Right forelimb (tissue), 1 donor: Measurements from ENCODE around the gene PFKL.
"Not testable (repeated sequence)": the region's sequence is repeated elsewhere in the genome, so short reads cannot be mapped to it uniquely, and the experiment has no call there.

Experiments
- DNase-seq: peaks from one replicate; pipeline ENCODE4 v3.0.0-alpha.2; 2018

Gene PFKL

DNA sequence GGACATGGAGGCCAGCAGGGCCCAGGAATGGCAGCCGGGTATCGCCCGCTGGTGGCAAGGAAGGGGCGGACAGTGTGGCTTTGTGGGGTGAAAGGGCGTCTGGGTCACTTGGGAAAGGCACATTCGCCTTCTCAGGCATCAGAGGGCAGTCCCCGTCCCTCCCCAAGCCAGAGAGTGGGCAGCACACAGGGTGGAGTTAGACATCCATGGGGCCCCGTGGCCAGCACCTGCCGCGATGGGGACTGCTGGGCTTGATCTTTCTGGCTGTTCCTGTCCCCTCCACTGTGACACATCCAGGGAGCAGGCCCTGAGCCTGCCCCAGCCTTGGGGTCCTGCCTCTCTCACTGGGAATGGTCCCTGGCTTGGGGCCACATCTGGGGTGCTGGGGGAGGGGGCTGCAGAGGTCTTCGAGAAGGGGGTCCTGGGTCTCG is 49.6 kb downstream of the PFKL start:
- no peak for DNase-seq

DNA sequence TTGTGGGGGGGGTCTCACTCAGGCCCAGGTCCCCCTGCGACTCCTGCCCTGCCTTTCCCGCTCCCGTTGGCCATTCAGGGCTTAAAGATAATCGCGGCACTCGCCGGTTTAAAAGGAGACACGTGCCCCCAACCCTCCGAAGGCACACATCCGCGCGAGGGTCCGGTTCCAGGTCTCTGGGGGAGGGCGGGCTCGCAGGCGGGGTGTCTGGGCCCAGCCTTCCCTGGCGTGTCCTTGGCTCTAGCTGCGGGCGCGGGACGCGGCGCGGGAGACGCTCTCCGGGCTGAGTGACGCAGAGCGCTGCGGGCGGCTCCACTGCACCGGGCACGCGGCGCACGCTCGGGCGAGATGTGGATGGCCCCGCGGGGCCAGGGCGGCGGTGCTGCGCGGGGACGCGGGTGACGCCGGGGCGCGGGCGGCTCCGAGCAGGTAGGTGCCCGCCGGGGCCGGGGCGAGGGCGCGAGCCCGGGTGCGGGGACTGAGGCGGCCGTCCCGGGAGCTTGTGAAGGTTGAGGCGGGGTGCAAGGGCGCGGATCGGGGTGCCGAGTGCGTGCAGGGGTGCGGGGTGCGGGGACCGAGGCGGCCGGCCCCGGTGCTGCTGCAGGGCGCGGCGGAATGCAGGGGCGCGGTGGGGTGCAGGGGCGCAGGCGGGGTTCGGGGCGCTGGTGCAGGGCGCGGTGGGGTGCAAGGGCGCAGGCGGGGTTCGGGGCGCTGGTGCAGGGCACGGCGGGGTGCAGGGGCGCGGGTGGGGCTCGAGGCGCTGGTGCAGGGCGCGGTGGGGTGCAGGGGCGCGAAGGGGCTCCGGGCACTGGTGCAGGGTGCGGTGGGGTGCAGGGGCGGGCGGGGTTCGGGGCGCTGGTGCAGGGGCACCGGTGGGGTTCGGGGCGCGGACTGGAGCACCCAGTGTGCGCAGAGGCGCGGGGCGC is 50.3 kb downstream of the PFKL start:
- no peak for DNase-seq

DNA sequence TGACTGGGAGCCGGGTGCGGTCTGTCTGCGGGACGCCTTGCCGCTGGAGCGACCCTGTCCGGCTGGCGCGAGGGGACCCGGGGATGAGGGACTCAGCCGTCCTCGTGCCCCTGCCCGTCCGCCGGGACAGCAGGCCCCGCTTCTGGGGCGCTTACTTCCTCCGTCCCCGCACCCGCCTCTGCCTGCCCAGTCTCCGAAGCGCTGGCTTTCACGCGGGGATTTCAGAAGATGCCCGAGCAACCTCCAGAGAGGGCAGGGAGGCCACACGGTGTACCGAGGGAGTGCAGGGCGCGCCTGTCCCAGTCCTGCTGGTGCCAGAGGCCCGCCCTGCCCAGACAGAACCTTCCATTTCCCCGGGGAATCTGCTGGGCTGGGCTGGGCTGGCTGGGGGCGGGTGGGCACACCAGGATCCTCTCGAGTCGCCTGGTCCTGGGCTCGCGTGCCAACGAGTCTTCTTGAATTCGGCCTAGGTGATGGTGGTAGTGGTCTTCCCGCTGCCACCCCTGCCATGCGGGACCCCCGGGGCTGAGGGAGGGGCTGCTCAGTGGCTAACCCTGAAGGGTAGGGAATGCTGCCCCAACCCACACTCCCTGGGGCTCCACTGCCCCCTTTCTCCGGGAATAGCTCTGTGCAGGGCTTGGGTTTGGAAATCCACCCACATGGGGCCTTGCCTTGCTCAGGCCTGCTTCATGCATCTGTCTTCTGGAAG is 51.1 kb downstream of the PFKL start:
- no peak for DNase-seq

DNA sequence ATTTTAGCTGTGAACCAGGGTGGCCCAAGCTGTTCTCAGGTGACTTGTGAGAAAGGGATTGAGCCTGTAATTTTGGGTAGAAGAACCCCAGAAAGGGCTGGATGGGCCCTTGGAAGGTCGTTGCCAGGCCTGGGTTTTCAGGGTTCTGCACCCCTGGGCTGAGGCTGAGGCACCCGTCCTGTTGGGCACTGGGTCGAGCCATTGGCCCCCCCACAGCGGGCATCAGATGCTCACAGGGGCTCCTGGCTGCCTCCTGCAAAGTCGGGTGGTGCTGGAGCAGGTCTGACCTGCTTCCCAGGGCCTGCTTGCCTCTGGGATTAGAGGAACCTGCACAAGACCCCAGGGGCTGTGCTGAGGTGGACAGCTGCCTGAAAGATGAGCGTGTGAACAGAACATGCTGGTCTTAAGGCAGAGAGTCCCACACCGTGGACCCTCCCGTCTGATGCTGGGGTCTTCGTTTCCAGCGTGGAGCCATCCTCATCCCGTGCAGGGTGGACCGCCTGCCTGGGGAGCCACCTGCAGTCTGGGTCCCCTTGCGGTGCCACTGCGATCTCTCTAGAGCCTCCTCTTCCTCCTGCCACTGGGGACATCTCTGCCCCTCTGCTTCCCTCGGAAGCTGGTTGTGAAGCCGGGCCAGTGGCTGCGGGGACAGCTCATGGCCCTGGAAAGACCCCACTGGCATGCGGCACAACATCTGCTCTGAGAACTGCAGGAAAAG is 51.8 kb downstream of the PFKL start:
- DNase-seq, result no peak

DNA sequence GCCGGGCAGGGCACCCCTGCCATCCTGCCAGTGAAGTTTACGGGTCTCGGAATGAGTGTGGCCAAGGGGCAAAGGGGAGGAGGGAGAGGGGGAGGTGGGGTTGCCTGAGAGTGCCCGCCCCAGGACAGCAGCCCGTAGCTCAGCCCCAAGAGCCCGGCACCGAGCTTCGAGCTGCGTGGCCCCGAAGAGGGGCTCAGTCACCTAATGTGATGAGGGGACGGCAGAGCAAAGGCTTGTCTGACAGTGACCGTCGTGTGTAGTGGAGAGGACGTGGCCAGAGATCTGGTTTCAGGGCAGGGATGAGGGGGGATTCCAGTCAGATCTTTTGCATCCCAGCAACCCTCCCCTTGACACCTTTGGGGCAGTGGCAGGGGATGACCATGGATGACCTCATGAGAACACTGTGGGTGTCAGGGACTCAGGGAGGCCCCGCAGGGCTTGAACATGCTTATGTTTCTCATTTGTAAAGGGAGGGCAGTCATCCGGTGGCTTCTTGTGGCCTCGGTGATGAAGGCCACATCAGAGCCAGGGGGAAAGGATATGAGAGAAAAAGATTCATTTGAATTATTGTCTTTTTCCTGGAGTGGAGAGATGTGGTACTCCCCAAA is 52.5 kb downstream of the PFKL start:
- no peak for DNase-seq

DNA sequence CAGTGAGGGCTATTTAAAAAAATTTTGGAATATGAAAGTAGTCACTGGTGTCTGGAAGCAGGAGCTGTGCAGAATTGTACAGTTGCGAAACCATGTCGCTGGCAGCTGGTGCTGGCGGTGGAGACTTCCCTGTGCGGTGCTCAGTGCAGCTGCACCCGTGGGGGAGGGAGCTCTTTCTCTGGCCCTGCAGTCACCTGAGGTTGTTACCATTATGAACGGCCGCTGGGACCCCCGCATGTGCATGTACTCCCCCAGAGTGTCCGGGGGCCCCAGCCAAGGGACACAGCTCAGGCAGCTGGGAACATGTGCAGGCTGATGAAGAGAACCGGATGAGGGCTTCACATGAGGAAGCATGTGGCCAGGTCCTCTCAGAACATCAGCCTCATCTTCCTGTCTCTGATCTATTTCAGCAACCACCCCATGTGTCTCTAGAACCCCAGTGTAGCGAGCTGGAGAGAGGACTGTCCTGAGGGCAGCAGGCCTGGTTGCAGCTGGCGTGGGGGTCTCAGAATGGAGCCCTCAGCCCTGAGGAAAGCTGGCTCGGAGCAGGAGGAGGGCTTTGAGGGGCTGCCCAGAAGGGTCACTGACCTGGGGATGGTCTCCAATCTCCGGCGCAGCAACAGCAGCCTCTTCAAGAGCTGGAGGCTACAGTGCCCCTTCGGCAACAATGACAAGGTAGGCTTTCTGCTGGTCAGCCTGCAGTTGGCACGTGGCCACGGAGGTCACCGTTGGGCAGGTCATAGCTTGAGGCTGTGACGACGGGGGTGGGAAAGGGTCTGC is 53.5 kb downstream of the PFKL start, which contains the start of gene TRPM2:
Gene TRPM2, plus strand, starts transcription at position 431 of the 780 bp plus-strand sequence. Its CDS starts 80 bp downstream, at position 511.
- DNase-seq, result no peak

DNA sequence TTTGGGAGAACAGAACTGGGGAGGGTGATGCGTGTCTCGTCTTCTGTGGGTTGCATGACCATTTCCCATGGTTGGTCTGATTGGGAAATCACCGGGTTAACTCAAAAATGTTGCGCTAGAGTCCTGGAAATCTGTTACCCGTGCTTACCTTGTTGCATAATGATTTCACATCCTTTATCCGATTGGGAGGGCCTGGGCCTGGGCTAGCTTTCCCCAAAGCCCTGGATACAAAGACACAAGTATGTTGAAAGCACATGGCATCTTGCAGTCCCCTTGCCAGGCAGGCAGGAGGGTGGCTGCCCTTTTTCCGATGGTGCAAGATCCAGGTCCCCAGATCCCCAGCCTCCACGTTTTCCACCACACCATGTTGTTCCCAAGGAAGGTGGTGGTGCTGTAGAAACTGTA is 54.1 kb downstream of the PFKL start:
- DNase-seq, result no peak

DNA sequence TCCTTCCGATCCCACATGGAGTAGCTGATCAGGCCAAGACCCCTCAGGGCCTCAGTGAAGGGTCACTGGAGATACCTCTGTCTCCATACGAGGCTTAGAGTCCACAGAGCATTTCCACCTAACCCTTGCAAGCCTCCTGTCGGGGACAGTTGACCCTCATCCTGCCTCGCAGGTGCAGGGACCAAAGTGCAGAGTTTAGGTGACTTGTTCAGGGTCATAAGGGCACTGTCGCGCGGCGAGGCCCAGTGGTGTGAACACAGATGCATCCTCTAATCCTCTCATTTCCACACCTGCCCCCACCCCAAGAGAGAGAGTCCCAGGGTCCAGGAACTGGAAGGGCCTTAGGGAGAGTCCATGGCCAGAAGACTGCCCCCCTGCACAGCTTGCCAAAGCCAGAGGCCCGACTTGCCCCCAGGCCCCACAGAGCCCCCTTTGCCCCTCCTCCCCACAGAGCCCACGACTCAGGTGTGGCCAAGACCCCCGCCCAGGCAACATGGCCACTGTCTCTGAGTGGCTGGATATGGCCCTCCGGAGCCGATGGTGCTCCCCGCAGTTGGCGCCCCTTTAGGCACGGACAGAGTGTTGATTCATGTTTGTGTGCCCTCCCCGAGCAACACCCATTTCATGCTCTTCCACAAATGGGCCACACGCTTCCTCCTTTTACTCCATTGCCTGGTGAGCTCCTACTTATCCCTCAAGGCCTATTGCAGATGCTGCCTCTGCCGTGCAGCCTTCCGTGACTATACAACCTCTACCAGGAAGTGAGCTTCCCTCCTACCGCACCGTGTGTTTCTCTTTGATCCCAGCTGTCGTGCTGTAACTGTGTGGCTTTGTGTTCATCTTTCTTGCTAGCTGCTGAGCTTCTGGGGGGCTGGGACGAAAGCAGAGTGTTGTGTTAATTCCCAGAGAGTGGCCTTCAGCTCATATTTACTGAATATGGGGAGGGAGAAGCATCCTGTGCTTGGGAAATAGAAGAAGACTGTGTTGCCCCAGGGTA is 55.2 kb downstream of the PFKL start:
- no peak for DNase-seq

DNA sequence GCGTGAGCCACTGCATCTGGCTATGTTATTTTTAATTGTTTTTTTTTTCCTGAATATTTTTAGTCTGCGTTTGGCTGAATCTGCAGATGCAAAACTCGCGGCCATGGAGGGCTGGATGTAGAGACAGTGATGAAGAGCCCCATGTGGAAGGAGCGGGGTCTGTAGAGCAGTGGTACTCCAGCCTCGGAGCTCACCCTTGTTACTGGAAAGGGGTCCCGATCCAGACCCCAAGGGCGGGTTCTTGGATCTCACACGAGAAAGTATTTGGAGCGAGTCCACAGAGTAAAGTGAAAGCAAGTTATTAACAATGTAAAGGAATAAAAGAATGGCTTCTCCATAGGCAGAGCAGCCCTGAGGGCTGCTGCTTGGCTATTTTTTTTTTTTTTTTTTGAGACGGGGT is 56.3 kb downstream of the PFKL start:
- no peak for DNase-seq

DNA sequence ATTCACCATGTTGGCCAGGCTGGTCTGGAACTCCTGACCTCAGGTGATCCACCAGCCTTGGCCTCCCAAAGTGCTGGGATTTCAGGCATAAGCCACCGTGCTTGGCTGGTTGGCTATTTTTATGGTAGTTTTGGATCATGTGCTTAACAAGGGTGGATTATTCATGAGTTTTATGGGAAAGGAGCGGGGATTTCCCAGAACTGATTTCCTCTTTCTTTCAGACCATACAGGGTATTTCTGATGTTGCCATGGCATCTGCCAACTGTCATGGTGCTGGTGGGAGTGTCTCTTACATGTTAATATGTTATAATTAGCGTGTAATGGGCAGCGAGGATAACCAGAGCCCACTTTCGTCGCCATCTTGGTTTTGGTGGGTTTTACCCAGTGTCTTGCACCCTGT is 56.8 kb downstream of the PFKL start:
- no peak for DNase-seq

DNA sequence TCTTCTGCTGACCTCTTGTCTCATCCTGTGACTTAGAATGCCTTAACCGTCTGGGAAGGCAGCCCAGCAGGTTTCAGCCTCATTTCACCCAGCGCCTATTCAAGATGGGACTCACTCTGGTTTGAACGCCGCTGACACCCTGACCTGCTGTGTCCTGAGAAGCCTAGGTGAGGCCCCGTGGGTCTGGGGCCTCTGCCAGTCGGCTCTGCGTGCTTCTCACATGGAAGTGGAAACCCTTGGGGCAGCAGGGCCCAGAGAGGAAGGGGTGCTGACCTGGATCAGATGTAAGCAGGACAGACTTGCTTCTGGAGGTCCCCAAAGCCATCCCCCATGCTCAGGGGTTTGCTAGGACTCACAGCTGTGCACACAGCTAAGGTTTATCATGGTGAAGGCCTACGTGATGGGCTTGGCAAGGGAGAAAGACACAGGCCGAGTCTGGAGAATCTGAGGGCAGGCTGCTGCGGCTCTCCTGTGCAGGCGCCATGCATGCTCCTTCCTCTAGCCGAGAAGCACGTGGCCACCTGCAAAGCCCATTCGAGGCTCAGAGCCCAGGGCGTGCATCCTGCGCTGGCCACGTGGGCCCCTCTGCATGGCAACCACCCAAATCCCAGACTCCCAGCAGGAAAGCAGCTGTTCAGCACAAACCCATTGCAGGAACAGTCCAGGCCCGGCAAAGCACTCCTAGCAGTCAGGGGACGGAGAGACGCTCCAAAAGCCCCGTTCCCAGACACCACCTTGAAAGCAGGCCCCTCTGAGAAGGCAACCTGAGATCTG is 57.4 kb downstream of the PFKL start:
- DNase-seq, result no peak

DNA sequence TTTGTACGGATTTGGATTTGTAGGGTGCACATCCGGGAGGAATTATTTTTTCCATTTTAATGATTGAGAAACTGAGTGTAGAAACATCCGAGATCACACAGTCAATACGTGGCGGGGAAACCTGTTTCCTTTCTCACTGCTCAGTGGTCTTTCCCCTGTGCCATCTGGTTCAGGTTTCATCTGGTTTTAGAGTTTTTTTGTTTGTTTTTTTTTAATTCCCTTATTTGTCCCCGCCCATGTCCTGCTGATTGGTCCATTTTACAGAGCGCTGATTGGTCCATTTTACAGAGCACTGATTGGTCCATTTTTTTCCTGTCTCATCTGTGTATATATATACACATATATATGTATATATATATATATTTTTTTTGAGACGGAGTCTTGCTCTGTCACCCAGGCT is 59.5 kb downstream of the PFKL start:
- DNase-seq, result no peak

DNA sequence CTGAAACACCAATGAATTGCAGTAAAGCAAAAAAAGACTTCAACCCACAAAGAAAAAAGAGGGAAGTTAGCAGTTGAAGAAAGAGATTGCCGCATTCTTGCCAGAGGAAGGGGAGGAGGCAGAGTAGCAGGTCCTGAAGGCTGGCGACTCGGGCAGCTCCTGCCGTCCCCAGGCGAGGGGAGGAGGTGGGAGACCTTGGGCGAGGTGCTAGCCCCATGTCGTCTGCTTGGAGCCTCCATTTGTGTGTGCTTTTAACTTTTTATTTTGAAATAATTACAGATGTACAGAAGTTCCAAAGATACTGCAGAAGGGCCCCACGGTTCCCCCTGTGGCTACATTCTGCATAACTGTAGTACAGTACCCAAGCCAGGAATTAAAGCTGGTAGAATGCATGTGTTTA is 60.3 kb downstream of the PFKL start:
- DNase-seq, result peak; percentile 32

DNA sequence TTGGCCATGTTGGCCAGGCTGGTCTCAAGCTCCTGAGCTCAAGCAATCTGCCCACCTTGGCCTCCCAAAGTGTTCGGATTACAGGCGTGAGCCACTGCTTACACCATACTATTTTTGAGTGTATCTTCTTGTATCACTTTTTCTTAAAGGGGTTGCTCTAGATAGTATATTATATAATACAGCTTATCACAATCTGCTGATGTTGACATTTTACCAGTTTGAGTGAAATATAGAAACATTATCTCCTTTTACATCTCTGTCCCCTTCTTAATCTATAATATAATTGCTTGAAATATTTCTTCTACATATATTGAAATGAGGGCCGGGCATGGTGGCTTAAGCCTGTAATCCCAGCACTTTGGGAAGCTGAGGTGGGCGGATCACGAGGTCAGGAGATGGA is 62.0 kb downstream of the PFKL start:
- DNase-seq, result not testable (repeated sequence)

DNA sequence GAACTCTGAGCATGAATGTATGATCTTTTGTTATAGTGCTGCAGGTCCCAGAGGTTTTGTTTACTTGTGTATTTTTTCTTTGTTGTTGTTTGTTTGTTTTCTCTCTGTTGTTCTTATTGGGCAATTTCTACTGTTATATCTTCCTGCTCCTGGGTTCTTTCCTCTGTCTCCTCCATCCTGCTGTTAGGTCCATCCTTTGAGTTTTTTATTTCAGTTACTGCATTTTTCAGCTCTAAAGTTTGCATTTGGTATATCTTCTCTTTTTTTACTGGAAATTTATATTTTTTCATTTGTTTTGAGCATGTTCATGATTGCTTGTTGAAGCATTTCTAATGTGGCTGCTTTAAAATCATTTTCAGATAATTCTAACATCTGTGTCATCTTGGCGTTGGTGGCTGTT is 63.4 kb downstream of the PFKL start:
- no peak for DNase-seq

DNA sequence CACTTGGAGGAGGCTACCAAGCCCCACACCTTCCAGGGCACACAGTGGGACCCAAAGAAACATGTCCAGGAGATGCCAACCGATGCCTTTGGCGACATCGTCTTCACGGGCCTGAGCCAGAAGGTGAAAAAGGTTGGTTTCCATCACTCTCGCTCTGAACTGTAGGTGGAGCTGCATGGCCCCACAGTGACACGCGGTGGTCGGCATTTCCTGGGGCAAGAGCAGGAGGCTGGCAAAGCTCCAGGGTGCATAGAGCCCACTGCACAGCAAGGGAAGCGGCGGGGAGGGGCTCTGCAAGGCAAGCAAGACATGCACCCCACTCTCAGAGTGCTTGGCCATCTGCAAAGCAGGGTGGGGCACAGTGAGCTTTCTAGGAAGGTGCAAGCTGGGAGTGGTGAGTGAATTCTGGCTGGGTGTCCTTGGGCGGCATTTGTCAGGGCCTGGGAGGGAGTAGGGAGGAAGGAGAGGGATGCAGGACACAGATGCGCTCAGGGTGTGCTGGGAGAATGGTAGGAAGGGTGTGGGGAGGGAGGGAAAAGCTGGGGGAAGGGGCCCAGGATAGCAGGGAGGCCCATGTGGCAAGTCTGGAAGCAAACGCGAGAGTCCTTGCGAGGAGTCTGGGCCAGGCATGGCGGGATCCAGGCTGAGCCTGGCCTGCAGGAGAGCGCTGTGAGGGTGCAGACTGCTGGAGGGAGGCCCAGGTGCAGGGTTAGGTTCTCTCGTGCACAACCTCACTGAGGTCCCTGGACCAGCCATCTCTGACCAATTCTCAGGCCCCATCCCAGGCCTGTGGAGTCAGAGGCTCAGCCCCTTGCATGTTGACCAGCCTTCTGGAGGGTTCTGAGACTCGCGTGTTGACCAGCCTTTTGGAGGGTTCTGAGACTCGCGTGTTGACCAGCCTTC is 64.5 kb downstream of the PFKL start:
- DNase-seq, result no peak

DNA sequence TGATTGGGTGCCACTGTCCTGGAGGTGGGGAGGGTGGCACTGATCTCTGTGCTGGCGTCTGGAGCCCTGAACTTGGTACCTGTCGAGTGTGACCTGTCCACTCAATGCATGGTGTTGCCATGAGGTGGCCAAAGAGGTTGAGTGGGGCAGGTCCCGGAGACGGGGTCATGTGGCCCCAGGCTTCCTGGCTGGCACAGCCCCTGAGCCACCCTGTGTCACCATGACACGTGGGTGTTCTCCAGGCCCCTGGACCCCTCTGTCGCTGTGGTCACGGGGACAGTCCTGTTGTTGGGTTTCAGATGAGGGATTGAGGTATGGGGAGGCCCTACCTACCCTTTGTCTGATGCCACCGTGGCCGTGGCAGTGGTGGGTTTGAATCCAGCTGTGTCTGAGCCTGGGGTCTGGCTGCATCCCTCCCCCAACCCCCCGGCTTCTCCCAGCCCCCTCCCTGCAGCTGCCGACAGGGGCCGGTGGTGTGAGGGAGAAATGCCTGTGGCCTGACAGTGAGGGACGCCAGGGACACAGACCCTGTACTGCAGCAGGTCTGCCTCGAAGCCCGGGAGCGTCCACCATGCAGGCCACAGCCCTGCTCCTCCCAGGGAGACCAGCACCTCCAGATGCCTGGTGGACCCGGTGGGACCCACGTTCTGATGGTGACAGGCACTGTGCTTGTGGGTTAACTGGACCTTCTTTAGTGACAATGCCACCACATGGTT is 65.6 kb downstream of the PFKL start:
- no peak for DNase-seq

DNA sequence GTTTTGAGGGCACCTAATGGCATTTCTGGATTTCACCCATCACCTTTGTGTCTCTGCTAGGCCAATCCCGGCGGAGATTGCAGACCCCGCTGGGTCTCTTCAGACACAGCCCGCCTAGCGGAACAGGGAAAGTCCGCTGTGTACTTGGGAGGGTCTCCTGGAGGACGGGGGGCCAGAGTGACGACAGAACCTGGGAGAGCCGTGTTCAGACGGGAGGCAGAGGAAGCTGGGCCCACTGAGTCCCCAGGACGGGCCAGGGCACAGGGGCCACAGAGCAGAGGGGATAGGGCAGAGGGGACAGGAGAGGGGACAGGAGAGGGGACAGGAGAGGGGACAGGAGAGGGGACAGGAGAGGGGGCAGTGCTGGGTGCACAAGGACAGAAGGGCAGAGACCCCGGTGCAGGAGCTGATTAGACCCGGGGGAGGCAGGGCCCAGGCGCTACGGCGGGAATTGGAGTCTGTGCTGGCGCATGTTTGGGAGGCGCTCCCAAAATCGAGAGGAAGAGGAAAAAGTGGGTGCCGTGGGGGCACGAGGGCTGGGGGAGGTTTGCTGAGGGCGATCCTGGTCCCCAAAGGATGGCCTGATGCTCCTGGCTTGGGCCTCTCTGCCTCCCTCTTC is 66.2 kb downstream of the PFKL start:
- DNase-seq, result no peak
